ENCODE results near the gene ZP2. TPM values are rescaled to one million over a fixed set of nuclear protein-coding genes. Genes with fewer than 3 reads are reported as not detected.
"Not testable (repeated sequence)": the region's sequence is repeated elsewhere in the genome, so short reads cannot be mapped to it uniquely, and the experiment has no call there.

Gene ZP2
- polyA plus RNA-seq (ENCODE audit: insufficient read length in 4 of 4): under 1 TPM; 0.07 to 0.23 (median 0.11) TPM

- no peak for DNase-seq (ENCODE audit: low read depth in 4 of 4, low spot score in 3 of 4)
These were observed at the start of gene ZP2 for GRCh38 chr16:21211486-21211885. Gene ZP2 (minus strand): TSS chr16:21211574. CDS start chr16:21211547, 27 bp downstream.

GRCh38 chr16:21257284-21257683 is 45.9 kb upstream of the ZP2 start:
- no peak for DNase-seq (ENCODE audit: low read depth in 4 of 4, low spot score in 3 of 4)

GRCh38 chr16:21256636-21257035 is 45.3 kb upstream of the ZP2 start:
- DNase-seq (ENCODE audit: low read depth in 4 of 4, low spot score in 3 of 4): no peak

DNA sequence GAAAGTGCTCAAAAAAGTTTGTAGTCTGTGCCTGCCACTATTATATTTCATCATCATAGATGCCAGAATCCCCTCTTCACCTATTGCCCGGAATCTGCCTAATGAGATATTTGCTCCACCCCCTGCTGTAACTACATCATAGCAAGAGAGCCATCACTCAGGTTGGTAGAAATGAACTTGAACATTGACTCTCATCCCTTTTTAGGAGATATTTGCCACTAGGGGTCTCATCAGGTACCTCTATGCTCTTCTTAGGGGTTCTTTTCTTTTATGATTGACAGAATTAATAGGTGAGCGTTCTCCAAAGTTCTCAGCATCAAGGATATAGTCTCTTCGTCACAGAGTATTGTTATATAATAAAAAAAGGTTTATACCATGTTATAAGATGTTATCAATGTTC is 42.1 kb upstream of the ZP2 start:
- no peak for DNase-seq (ENCODE audit: low read depth in 4 of 4, low spot score in 3 of 4)

DNA sequence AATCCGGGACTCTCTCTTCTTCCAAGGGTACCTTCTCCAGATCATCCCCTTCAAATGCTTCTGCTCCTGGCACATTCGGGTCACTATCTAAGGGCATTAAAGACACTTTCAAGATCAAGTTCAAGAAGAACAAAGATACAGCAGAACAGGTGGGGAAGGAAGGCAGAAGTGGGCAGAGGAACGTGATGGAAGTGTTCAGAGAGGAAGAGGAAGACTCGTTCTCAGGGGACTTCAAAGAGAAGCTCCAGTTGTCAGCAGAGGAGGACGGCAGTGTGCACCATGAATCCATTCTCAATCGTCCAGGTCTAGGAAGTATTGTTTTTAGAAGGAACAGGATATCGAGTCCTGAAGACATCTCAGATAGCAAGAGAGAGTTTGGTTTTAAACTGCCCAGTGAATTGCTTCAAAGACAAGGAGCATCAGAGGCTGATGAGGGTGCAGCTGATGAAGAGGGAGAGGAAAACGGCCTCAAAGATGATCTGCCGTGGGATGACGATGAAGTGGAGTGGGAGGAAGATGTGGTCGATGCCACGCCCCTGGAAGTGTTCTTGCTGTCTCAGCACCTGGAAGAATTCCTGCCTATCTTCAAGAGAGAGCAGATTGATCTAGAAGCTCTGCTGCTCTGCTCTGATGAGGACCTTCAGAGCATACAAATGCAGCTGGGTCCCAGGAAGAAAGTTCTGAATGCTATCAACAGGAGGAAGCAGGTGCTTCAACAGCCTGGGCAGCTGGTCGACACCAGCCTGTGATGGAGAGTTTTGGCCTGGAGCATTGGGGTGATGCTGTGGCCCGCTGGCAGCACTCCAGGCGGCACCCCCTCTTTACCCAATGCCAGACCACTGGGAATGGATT is 38.9 kb upstream of the ZP2 start:
- no peak for DNase-seq (ENCODE audit: low read depth in 4 of 4, low spot score in 3 of 4)

- not testable (repeated sequence) for DNase-seq (ENCODE audit: low read depth in 4 of 4, low spot score in 3 of 4)
These were observed 36.8 kb upstream of the ZP2 start for GRCh38 chr16:21248179-21248578.

DNA sequence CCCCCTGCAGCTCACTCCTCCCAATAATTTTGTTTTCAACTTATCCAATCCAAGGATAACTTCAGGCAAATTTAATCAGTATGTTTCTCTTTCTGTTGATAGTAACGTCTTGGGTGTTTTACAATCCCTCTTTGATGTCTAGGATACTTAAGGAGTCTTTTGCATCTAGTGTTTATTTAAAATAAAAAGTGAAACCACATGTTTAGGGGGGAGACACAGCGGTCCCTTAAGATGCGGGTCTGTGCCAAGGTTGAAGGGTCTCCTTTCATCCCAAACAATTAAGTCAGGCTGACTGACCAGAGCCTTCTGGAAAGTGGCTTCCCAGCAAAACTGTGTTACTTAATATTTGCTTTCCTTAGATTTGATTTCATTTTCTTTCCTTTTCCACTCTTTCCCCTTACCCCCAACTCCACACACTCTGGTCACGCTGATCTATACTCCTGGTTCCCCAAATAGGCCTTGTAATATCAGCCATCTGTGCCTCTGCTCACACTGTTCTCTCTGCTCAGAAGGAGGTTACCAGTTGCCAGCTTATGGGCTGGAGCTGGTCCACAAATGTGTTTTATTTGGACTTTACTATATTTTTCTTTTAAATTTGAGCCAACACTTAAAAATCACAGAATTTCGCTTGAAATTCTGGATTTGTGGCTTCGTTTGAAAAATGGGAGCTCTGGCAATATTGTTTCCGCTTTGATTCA is 33.3 kb upstream of the ZP2 start:
- no peak for DNase-seq (ENCODE audit: low read depth in 4 of 4, low spot score in 3 of 4)

- DNase-seq (ENCODE audit: low read depth in 4 of 4, low spot score in 3 of 4): no peak
These were observed 31.4 kb upstream of the ZP2 start for GRCh38 chr16:21242756-21243155.

- DNase-seq (ENCODE audit: low read depth in 4 of 4, low spot score in 3 of 4): no peak
These were observed 28.3 kb upstream of the ZP2 start for GRCh38 chr16:21239646-21240045.

- DNase-seq (ENCODE audit: low read depth in 4 of 4, low spot score in 3 of 4): no peak
These were observed 25.5 kb upstream of the ZP2 start for GRCh38 chr16:21236831-21237230.

GRCh38 chr16:21235199-21235585 is 23.8 kb upstream of the ZP2 start:
- no peak for DNase-seq (ENCODE audit: low read depth in 4 of 4, low spot score in 3 of 4)

DNA sequence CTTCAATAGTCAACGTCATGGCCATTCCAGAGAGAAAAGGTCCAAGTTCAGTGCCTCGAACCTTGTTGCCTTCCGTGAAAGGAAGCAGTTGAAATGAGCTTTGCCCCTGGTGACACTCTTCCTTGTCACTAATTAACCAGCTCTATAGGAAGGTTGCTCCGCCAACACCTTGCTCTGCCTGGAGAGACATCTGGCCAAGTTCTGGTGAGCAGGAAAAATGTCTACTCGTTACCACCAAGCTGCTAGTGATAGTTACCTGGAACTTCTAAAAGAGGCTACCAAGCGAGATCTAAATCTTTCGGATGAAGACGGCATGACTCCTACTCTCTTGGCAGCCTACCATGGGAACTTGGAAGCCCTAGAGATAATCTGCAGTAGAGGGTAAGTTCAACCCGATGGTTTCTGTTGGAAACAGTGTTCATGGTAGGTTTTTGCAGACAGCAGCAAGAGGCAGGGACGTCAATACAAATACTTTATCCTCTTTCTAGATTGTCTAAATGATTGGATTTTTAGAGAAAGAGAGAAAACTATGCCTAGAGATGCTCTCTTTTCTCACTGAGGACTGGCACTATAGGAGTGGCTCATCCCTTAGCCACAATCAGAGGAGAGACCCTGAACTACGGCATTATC is 22.3 kb upstream of the ZP2 start, which contains the start of gene ANKS4B:
TSS of gene ANKS4B (plus strand) at position 179 of the 630 bp plus-strand sequence. CDS start at position 218, 39 bp downstream.
- peak in 1 of 4 donors; percentile 22 for DNase-seq (ENCODE audit: low read depth in 4 of 4, low spot score in 3 of 4)

DNA sequence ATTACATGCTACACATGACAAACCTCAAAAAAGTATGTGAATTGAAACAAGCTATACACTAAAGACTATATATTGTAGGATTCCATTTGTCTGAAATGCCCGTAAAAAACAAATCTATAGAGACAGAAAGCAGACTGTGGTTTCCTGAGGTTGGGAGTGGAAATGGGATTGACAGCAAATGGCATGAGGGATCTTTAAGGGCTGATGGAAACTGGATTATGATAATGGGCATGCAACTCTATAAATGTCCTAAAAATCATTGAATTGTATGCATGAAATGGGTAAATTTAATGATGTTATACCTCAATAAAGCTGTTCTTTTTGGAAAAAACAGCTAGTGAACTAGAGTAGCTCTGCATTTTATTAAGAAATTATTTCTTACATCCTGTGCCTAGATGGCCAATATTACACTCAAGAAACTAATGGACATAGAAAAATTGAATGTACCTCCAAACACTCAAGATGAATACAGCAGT is 21.7 kb upstream of the ZP2 start:
- no peak for DNase-seq (ENCODE audit: low read depth in 4 of 4, low spot score in 3 of 4)

- DNase-seq (ENCODE audit: low read depth in 4 of 4, low spot score in 3 of 4): no peak
These were observed 17.0 kb upstream of the ZP2 start for GRCh38 chr16:21228361-21228872.

- no peak for DNase-seq (ENCODE audit: low read depth in 4 of 4, low spot score in 3 of 4)
These were observed 16.5 kb upstream of the ZP2 start for GRCh38 chr16:21227866-21228265.

- DNase-seq (ENCODE audit: low read depth in 4 of 4, low spot score in 3 of 4): no peak
These were observed 15.4 kb upstream of the ZP2 start for GRCh38 chr16:21226749-21227148.

DNA sequence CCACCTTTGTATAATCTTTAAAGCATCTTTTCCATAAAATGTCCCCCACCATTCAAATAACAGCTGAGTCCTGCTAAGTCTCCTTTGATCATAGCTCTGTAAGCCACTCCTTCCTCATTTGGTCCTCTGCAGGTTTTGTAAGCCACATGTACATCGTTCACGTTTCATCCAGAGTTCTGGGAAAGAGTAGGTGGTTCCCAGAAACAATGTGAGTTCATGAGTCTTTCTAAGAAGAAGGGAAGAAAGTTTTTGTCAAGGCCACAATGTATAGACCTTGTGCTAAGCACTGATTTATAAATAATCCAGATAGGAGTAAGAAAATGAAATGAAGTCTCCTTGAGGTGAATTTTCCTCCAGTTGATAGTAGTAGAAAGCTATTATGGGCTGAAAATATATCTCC is 13.4 kb upstream of the ZP2 start:
- DNase-seq (ENCODE audit: low read depth in 4 of 4, low spot score in 3 of 4): no peak

DNA sequence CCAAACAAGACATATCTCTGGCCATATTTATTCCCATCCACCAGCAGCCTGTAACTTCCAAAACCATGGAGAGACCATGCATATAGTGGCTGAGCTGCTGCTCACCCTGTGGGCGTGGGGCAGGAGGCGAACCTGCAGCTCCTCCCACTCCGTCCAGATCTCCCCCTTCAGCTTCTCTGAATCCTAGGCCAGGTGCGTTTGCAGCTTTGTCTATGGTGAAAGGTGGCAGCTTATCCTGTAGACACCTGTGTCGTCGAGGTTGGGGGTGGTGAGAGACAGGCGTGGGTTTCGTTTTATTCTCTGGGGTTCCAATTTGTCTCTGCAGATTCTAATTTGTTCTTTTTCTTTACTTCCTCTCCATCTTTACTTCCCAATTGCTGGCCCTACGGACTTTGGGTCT is 12.4 kb upstream of the ZP2 start:
- no peak for DNase-seq (ENCODE audit: low read depth in 4 of 4, low spot score in 3 of 4)

DNA sequence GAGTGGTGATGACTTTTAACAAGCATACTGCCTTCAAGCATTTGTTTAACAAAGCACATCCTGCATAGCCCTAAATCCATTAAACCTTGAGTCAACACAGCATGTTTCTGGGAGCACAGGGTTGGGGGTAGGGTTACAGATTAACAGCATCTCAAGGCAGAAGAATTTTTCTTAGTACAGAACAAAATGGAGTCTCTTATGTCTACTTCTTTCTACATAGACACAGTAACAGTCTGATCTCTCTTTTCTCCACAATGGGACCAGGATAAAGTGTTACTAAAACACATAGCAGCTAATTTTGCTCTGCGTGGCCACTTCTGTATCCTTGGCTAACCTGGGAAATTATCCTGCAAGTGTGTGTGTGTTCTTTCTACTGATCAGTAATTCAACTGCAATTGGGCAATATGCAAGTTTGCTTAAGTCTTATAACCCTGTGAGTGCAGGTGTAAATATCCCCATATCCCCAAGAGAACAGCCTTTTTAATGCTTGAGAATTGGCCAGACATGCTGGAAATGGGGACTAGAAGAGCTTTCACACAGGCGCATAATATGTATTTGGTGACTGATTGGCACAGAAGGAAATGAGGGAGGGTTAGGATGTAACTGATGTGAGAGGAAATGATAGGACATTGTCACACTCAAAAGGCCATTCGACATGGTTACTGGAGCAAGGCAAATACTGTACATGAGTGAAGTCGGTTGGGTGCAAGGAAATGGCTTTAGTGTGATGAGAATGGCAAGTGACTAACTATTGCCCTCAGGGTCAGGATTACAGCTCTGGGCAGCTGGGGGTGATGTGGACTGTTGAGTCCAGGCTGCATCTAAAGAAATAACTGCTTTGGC is 11.3 kb upstream of the ZP2 start:
- no peak for DNase-seq (ENCODE audit: low read depth in 4 of 4, low spot score in 3 of 4)

DNA sequence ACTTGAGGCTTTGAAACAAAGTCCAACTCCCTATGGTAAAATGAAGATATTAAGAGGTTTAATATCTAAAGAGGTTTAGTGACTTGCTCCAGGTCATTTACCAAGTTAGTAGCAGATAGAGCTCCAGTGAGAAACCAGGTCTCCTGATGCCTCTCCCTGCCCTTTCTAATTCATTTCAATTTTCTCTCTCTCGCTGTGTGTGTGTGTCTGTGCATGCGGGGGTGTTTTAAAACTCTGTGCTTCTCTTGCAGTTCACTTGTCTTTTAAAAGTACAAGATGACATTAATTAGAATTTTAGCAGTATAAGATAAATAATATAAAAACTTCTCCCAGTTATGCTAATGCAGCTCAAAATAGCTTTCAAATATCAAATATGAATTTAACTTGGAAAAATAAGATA is 8.2 kb upstream of the ZP2 start:
- no peak for DNase-seq (ENCODE audit: low read depth in 4 of 4, low spot score in 3 of 4)
